Bronchial epithelial cell (primary cell): ENCODE results near the gene CYREN. TPM values are rescaled to one million over a fixed set of nuclear protein-coding genes. Genes with fewer than 3 reads are reported as not detected.
A peak's percentile ranks its signal among the peaks of the same experiment; 100 is the strongest.

Experiments used
- DNase-seq: peaks from one replicate; pipeline ENCODE4 v3.0.0-alpha.2; 2010; ENCODE audit warnings: low read depth
- FAIRE-seq: peaks from 2 replicates; lab custom pipeline; 2011; peaks lifted over from hg19 to GRCh38; lab: Jason Lieb, UNC
- H3K27me3 ChIP-seq: 2 replicates; pipeline ENCODE4 v1.5.1; 2011; ENCODE audit warnings: low read length; ENCODE audit not compliant: control insufficient read depth, insufficient read depth
- H3K36me3 ChIP-seq: 2 replicates; pipeline ENCODE4 v1.5.1; 2011; ENCODE audit warnings: low read length; ENCODE audit not compliant: control insufficient read depth, insufficient read depth
- H3K4me3 ChIP-seq: 2 replicates; pipeline ENCODE4 v1.5.1; 2011; ENCODE audit warnings: mild to moderate bottlenecking, low read depth, low read length, control low read depth
- CTCF ChIP-seq: IDR thresholded peaks from 2 replicates; pipeline ENCODE4 v1.5.1; 2011; ENCODE audit warnings: mild to moderate bottlenecking, moderate library complexity, low read length, control low read depth, inconsistent platforms; ENCODE audit not compliant: insufficient read depth, severe bottlenecking
- total RNA-seq: library from RNA; depleted of rRNA; stranded (reverse); fragments of >200 nt; gene quantifications from 2 replicates; pipeline ENCODE4 v1.2.1, GENCODE V29; 2014

CYREN gene
- total RNA-seq, 1 donor from 2014 or later: 51.9 TPM

- peaks cover 18% of the 10 kb centered on the region for H3K36me3 ChIP-seq
- H3K27me3 ChIP-seq: no peaks in the 10 kb centered on the region
- H3K4me3 ChIP-seq: no peak overlapping the region
- no peak for DNase-seq
- FAIRE-seq: no peak
- TF ChIP-seq CTCF: no peak
Observed at GRCh38 chr7:135166338-135166990, 4.0 kb downstream of the CYREN start.

DNA sequence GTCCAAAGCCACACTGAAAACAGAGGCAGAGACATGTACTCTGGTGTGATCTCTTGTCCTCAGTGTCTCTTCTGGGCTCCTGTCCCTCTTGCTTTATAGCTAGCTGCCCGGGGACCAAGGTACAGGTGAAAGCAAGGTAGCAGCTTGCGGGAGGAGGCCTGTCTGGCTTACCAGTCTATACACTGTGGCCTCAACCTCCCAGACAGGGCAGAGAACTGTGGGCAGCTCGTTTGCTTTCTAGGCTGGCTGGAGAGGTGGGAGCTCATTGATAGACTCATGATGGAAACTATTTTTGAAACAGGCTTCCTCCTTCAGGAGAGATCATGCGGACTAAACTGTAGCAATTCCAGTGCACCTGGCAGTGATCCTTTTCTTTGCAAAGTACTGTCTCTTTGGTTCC is 4.6 kb downstream of the CYREN start:
- Histone ChIP-seq H3K36me3 (peaks cover 18% of the 10 kb centered on the region), H3K27me3 (no peaks in the 10 kb centered on the region), H3K4me3 (no peak overlapping the region)
- DNase-seq: no peak
- TF ChIP-seq CTCF: no peak
- FAIRE-seq: no peak

DNA sequence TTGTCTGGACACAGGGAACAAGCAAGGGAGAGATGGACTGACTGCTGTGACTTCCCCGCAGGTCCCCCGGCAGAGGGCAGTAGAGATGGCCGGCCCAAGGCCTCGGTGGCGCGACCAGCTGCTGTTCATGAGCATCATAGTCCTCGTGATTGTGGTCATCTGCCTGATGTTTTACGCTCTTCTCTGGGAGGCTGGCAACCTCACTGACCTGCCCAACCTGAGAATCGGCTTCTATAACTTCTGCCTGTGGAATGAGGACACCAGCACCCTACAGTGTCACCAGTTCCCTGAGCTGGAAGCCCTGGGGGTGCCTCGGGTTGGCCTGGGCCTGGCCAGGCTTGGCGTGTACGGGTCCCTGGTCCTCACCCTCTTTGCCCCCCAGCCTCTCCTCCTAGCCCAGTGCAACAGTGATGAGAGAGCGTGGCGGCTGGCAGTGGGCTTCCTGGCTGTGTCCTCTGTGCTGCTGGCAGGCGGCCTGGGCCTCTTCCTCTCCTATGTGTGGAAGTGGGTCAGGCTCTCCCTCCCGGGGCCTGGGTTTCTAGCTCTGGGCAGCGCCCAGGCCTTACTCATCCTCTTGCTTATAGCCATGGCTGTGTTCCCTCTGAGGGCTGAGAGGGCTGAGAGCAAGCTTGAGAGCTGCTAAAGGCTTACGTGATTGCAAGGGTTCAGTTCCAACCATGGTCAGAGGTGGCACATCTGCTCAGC is 6.0 kb downstream of the CYREN start:
- Histone ChIP-seq H3K4me3 (no peak overlapping the region), H3K36me3 (peaks cover 18% of the 10 kb centered on the region), H3K27me3 (no peaks in the 10 kb centered on the region)
- DNase-seq (no peak), FAIRE-seq (no peak)
- TF ChIP-seq CTCF: peak; percentile 8

- TF ChIP-seq CTCF: no peak
- Histone ChIP-seq H3K4me3 (no peak overlapping the region), H3K27me3 (no peaks in the 10 kb centered on the region), H3K36me3 (peaks cover 9% of the 10 kb centered on the region)
- no peak for DNase-seq
- FAIRE-seq: no peak
Observed at GRCh38 chr7:135162382-135163001, 8.0 kb downstream of the CYREN start.

- DNase-seq (no peak), FAIRE-seq (no peak)
- H3K36me3 ChIP-seq: peaks cover 4% of the 10 kb centered on the region
- no peaks in the 10 kb centered on the region for H3K27me3 ChIP-seq
- TF ChIP-seq CTCF: no peak
- no peak overlapping the region for H3K4me3 ChIP-seq
Observed at GRCh38 chr7:135161669-135162068, 8.8 kb downstream of the CYREN start.
